ENCODE data around the gene BRF1. TPM values are rescaled to one million over a fixed set of nuclear protein-coding genes. Genes with fewer than 3 reads are reported as not detected.

BRF1 gene, protein sequence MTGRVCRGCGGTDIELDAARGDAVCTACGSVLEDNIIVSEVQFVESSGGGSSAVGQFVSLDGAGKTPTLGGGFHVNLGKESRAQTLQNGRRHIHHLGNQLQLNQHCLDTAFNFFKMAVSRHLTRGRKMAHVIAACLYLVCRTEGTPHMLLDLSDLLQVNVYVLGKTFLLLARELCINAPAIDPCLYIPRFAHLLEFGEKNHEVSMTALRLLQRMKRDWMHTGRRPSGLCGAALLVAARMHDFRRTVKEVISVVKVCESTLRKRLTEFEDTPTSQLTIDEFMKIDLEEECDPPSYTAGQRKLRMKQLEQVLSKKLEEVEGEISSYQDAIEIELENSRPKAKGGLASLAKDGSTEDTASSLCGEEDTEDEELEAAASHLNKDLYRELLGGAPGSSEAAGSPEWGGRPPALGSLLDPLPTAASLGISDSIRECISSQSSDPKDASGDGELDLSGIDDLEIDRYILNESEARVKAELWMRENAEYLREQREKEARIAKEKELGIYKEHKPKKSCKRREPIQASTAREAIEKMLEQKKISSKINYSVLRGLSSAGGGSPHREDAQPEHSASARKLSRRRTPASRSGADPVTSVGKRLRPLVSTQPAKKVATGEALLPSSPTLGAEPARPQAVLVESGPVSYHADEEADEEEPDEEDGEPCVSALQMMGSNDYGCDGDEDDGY
- 10 to 100 TPM; 16.2 to 17.2 TPM for total RNA-seq

DNA sequence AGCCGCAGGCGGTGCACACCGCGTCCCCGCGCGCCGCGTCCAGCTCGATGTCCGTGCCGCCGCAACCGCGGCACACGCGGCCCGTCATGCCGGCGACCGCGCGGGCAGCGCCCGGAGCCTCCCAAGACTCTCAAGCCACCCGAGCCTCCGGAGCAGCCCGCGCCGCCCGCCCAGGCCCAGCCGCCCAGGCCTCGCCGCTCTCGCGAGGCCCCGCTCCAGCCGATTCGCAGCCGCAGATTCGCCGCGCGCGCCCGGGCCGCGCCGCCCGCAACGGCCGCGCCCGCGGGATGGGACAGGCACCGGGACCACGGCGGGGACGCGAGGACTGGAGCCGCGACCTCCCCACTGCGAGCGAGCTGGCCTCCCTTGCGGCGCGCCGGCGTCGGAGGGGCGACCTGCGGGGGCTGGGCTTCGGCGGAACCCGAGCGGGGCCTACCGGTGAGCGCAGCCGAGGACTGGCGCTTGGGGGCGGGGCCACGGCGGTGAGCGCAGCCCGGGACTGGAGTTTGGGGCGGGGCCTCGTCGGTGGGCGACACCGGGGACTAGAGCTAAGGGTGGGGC, at the start of gene BRF1:
Gene BRF1, minus strand, starts transcription at position 460 of the 561 bp plus-strand sequence. Its CDS starts 372 bp downstream, at position 88.
- DNase-seq (ENCODE audit: low spot score), result peak; percentile 90
- Histone ChIP-seq H3K36me3 (no peaks in the 10 kb centered on the region), H3K4me3 (peak within 1 kb of the TSS; percentile 66 to 69), H3K27me3 (no peaks in the 10 kb centered on the region), H3K9me3 (no peaks in the 10 kb centered on the region), H3K27ac (peak within 1 kb of the TSS; percentile 96), H3K4me1 (peaks cover 0 to 24% of the 10 kb centered on the region in 2 donors)
- TF ChIP-seq, protein P1, sequence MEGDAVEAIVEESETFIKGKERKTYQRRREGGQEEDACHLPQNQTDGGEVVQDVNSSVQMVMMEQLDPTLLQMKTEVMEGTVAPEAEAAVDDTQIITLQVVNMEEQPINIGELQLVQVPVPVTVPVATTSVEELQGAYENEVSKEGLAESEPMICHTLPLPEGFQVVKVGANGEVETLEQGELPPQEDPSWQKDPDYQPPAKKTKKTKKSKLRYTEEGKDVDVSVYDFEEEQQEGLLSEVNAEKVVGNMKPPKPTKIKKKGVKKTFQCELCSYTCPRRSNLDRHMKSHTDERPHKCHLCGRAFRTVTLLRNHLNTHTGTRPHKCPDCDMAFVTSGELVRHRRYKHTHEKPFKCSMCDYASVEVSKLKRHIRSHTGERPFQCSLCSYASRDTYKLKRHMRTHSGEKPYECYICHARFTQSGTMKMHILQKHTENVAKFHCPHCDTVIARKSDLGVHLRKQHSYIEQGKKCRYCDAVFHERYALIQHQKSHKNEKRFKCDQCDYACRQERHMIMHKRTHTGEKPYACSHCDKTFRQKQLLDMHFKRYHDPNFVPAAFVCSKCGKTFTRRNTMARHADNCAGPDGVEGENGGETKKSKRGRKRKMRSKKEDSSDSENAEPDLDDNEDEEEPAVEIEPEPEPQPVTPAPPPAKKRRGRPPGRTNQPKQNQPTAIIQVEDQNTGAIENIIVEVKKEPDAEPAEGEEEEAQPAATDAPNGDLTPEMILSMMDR (IDR thresholded peaks at IDR 0.05), result no peak

DNA sequence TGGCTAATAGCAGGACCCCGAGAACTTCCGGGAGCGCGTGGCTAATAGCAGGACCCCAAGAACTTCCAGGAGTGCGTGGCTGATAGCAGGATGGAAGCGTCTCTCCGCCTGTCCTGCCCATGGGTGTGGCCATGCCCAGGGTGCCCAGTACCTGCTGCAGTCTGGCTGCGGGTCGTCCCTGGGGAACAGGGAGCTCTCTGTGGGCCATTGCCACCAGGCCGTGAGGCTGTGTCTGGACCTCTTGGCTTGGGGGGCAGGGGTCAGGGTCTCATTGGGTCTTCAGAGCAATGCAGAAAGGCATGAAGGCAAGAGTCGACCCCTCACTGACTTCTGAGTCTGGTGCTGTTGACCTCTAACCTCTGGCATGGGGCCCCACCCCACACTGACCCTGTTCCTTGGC, 49.2 kb upstream of the BRF1 start:
- no peak for DNase-seq (ENCODE audit: low spot score)
- no peaks in the 10 kb centered on the region for H3K9me3 ChIP-seq

DNA sequence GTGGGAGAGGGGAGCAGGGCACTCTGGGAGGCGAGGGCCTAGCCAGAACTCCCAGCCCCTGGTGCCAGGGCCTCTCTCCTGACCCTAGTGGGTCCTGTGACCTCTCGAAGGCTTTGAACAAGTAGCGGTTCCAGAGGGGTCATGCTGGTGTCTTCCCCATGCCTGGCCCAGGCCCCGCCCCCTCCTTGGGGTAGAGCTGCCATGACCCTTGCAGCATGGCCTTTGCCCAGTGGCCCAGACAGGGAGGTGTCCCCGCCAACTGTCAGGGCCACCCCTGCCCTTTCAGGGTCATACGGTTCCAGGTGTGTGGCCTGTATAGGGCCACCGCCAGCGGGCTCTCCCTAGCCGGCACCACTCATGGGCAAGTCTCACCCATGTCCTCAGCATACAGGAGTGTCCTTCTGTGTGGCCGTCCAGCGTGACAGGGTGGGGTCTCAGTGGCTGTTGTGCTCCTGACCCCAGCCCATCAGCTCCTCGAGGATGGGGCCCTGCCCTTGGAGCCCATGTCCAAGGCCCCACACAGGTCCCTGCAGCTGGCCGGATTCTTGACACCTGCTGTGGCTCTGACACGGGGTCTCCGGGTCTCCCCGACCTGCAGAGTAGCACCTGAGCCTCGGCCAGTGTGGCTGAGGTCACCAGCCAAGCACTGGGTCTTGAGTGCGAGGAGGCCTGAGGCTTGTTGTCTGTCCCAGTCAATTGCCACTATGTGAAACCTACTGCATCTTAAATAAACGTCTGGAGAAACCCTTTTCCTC, 48.3 kb upstream of the BRF1 start:
- Histone ChIP-seq H3K27me3 (no peaks in the 10 kb centered on the region), H3K4me1 (peaks cover 0 to 17% of the 10 kb centered on the region in 2 donors), H3K9me3 (no peaks in the 10 kb centered on the region), H3K36me3 (no peaks in the 10 kb centered on the region), H3K4me3 (no peak overlapping the region), H3K27ac (no peak overlapping the region)
- TF ChIP-seq, protein P1 (IDR thresholded peaks at IDR 0.05), result no peak
- DNase-seq (ENCODE audit: low spot score), result no peak

More for the DNA sequence above, 49.2 kb upstream of the BRF1 start:
- Histone ChIP-seq H3K27ac (no peak overlapping the region), H3K27me3 (no peaks in the 10 kb centered on the region), H3K36me3 (no peaks in the 10 kb centered on the region), H3K4me1 (peaks cover 0 to 17% of the 10 kb centered on the region in 2 donors), H3K4me3 (no peak overlapping the region)
- TF ChIP-seq, protein P1 (IDR thresholded peaks at IDR 0.05), result no peak

DNA sequence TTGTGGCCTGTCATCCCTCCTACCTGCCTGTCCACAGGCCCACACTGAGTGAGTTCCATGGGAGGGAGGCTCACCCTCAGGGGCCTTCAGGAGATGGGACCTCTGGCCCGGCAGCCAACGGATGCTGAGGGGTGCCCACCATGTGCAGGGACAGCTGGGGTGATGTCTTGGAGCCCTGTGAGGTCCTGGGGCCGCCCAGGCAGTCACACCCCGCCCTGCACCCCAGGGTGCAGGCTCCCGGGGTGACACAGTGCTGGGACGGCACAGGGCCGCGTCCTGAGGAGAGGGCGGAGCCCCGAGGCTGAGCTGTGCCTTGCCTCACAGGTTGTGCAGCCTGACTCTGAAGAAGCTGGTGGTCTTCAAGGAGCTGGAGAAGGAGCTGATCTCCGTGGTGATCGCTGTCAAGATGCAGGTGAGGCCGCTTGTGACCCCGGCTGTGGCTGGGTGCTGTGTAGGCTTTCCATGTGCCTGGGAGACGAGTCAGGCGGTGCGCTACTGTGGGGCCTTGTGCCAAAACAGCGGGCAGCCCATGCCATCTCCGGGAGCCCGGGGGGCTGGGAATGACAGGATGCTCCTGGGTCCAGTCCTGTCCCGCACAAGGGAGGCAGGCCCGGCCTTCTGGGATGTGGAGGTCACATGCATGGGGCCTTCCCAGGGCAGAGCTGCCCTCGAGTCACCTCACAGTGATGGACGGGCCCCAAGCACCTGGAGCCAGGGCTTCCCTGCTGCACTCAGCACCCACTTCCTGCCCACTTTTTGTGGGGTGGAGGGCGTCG, 47.6 kb upstream of the BRF1 start:
- DNase-seq (ENCODE audit: low spot score), result no peak

More for the DNA sequence above, 47.6 kb upstream of the BRF1 start:
- H3K9me3 ChIP-seq, result no peaks in the 10 kb centered on the region
- no peaks in the 10 kb centered on the region for H3K27me3 ChIP-seq
- peaks cover 0 to 18% of the 10 kb centered on the region in 2 donors for H3K4me1 ChIP-seq
- TF ChIP-seq, protein P1 (IDR thresholded peaks at IDR 0.05), result no peak
- no peak overlapping the region for H3K4me3 ChIP-seq
- no peak overlapping the region for H3K27ac ChIP-seq
- no peaks in the 10 kb centered on the region for H3K36me3 ChIP-seq

All from right atrium auricular region (tissue), 2 donors.